Lung (tissue), 12 donors: Measurements from ENCODE around the gene TMEM38A. TPM values are rescaled to one million over a fixed set of nuclear protein-coding genes. Genes with fewer than 3 reads are reported as not detected.

Source experiments
- ATAC-seq: fragments of 200-7000 bp; cut with Tn5 transposase; one replicate; pipeline ENCODE4 v1.9.1; 2020; ENCODE audit warnings: moderate number of reproducible peaks; ENCODE audit not compliant: insufficient read depth, low FRiP score
- DNase-seq, 3 donors: peaks; one replicate each; pipeline ENCODE4 v3.0.0-alpha.2; 2013 to 2017
- H3K27ac ChIP-seq, 2 donors: one replicate each; pipeline ENCODE4 v1.5.1; 2013; ENCODE audit warnings: mild to moderate bottlenecking in 2 of 2, moderate library complexity in 2 of 2, control low read depth in 1 of 2, inconsistent platforms in 1 of 2, low read depth in 1 of 2, low read length in 1 of 2
- H3K27me3 ChIP-seq, 3 donors: one replicate each; pipeline ENCODE4 v1.5.1; 2013; ENCODE audit warnings: low read length in 2 of 3; ENCODE audit not compliant: control insufficient read depth in 3 of 3, insufficient read depth in 3 of 3
- H3K36me3 ChIP-seq, 4 donors: one replicate each; pipeline ENCODE4 v1.5.1; 2013; ENCODE audit warnings: low read length in 4 of 4, mild to moderate bottlenecking in 1 of 4, moderate library complexity in 1 of 4; ENCODE audit not compliant: control insufficient read depth in 4 of 4, insufficient read depth in 4 of 4
- H3K4me1 ChIP-seq, 5 donors: one replicate each; pipeline ENCODE4 v1.5.1; 2013; ENCODE audit warnings: low read length in 5 of 5, mild to moderate bottlenecking in 2 of 5, moderate library complexity in 1 of 5; ENCODE audit not compliant: control insufficient read depth in 5 of 5, insufficient read depth in 5 of 5
- H3K4me3 ChIP-seq: one replicate; pipeline ENCODE4 v1.5.1; 2013; ENCODE audit warnings: mild to moderate bottlenecking, control low read depth, moderate library complexity
- H3K9ac ChIP-seq, 2 donors: one replicate each; pipeline ENCODE4 v1.5.1; 2013; ENCODE audit warnings: low read length in 2 of 2, control low read depth in 1 of 2; ENCODE audit not compliant: insufficient read depth in 1 of 2
- H3K9me3 ChIP-seq, 4 donors: one replicate each; pipeline ENCODE4 v1.5.1; 2013; ENCODE audit warnings: low read length in 3 of 4, mild to moderate bottlenecking in 1 of 4, moderate library complexity in 1 of 4; ENCODE audit not compliant: control insufficient read depth in 4 of 4, insufficient read depth in 3 of 4
- WGBS, 2 donors: extraction: QIAGEN DNeasy Blood & Tissue Kit; methylation state at CpG; one replicate each; pipeline ENCODE4 v1.1.7; 2013; 5-methylcytosine and 5-hydroxymethylcytosine counted together
- polyA plus RNA-seq, 2 donors: library from polyadenylated mRNA; stranded (reverse); fragments of 200-250 nt; gene quantifications; one replicate each; pipeline ENCODE4 v1.2.1, GENCODE V29; 2013
- total RNA-seq, 2 donors: library from RNA; depleted of rRNA in 1 of 2; stranded (reverse); fragments of >200 nt in 1 of 2; gene quantifications; one replicate each; pipeline ENCODE4 v1.2.1, GENCODE V29; 2014 to 2021
- TF ChIP-seq, protein P1 (sequence below): IDR thresholded peaks from 2 replicates; pipeline ENCODE4 v1.5.1; 2012; ENCODE audit warnings: mild to moderate bottlenecking; ENCODE audit errors: control extremely low read depth, extremely low read depth
- donor health status: control.
- donor health status: control.
- donor health status: Bipolar disorder and iron deficiency.
- donor health status: healthy.
- donor health status: DM: yes; HTN: yes; CAD: no.

TMEM38A gene
- total and polyA plus RNA-seq, 4 donors = 3.6 to 6.2 (median 3.8) TPM

DNA sequence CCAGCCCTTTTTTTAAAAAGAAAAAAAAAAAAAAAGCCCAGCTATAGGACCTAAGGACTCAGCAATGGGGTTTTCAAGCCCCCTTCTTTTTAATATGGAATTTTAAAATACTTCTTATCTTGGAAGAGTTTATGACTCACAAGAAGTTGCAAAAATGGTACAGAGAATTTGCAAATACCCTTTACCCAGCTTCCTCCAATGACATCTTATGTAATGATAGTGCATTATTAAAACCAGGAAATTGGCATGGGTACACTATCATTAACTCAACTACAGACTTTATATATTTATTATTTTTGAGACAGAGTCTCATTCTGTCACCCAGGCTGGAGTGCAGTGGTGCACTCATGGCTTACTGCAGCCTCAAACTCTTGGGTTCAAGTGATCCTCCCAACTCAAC, 16.1 kb downstream of the TMEM38A start:
- H3K4me3 ChIP-seq = no peak overlapping the region
- no peak for ATAC-seq

DNA sequence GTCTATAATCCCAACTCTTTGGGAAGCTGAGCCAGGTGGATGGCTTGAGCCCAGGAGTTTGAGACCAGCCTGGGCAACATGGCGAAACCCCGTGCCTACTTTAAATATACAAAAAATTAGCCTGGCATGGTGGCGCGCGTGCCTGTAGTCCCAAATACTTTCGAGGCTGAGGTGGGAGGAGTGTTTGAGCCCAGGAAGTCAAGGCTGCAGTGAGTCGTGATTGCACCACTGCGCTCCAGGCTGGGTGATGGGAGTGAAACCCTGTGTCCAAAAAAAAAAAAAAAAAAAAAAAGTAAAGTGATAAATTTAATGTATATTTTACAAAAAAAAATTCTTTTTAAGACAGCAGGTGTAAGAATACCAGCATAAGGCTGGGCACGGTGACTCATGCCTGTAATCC, 17.6 kb downstream of the TMEM38A start:
- peaks cover 0 to 10% (median 3%) of the 10 kb centered on the region in 4 donors for H3K36me3 ChIP-seq
- ATAC-seq = no peak
- WGBS, 2 donors = 91 to 92% methylated on average over 9 of the region's 9 CpGs
- no peak overlapping the region for H3K9ac ChIP-seq
- H3K9me3 ChIP-seq = peaks cover 0 to 7% (median 2%) of the 10 kb centered on the region in 4 donors
- no peaks in the 10 kb centered on the region for H3K4me1 ChIP-seq
- no peak overlapping the region for H3K4me3 ChIP-seq
- no peak for DNase-seq
- TF ChIP-seq, protein P1, sequence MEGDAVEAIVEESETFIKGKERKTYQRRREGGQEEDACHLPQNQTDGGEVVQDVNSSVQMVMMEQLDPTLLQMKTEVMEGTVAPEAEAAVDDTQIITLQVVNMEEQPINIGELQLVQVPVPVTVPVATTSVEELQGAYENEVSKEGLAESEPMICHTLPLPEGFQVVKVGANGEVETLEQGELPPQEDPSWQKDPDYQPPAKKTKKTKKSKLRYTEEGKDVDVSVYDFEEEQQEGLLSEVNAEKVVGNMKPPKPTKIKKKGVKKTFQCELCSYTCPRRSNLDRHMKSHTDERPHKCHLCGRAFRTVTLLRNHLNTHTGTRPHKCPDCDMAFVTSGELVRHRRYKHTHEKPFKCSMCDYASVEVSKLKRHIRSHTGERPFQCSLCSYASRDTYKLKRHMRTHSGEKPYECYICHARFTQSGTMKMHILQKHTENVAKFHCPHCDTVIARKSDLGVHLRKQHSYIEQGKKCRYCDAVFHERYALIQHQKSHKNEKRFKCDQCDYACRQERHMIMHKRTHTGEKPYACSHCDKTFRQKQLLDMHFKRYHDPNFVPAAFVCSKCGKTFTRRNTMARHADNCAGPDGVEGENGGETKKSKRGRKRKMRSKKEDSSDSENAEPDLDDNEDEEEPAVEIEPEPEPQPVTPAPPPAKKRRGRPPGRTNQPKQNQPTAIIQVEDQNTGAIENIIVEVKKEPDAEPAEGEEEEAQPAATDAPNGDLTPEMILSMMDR = no peak
- H3K27me3 ChIP-seq = no peaks in the 10 kb centered on the region
- H3K27ac ChIP-seq = no peak overlapping the region

More for the DNA sequence above, 16.1 kb downstream of the TMEM38A start:
- H3K36me3 ChIP-seq = peaks cover 0 to 10% (median 3%) of the 10 kb centered on the region in 4 donors
- DNase-seq = no peak
- H3K27ac ChIP-seq = no peak overlapping the region
- H3K27me3 ChIP-seq = no peaks in the 10 kb centered on the region
- no peak overlapping the region for H3K9ac ChIP-seq
- TF ChIP-seq, protein P1 = no peak
- no peaks in the 10 kb centered on the region for H3K4me1 ChIP-seq
- peaks cover 0 to 7% (median 2%) of the 10 kb centered on the region in 4 donors for H3K9me3 ChIP-seq

DNA sequence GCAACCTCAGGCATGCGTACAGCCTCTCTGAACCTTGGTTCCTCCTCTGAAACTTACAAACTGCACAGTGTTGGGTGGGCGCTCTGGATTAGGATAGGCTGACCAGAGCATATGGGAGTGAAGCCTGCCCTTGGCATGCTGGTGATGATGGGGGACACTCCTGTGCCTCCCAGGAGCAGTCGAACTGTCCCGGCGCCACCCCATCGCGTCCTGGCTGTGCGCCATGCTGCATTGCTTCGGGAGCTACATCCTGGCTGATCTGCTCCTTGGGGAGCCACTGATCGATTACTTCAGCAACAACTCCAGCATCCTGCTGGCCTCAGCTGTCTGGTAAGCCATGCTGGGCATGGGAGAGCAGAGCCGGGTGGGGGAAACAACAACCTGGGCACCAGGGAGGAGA, 18.9 kb downstream of the TMEM38A start:
- WGBS, 2 donors = 95 to 98% methylated on average over 11 of the region's 11 CpGs
- TF ChIP-seq, protein P1 = no peak
- DNase-seq (no peak), ATAC-seq (no peak)
- Histone ChIP-seq H3K36me3 (peaks cover 0 to 10% (median 3%) of the 10 kb centered on the region in 4 donors), H3K27me3 (no peaks in the 10 kb centered on the region), H3K9ac (no peak overlapping the region), H3K9me3 (peaks cover 0 to 7% (median 2%) of the 10 kb centered on the region in 4 donors), H3K4me3 (no peak overlapping the region), H3K4me1 (no peaks in the 10 kb centered on the region), H3K27ac (no peak overlapping the region)

DNA sequence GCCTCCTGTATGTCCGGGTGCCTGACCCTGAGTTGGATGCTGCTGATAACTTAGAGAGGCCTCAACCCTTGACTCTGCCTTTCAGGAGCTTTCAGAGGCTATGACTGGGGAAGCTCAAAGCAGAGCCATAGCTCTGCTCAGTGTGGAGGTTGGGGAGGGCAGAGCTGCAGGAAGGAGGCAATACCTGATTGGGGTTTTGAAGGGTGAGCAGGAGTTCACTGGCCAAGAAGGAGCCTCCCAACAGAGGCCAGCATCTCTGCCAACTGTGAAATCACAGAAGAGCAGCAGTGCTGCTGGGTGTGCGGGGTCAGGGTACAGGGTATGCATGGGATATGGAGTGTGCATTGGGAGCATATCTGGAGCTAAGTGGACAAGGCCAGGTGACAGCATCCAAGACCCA, 21.6 kb downstream of the TMEM38A start:
- TF ChIP-seq, protein P1 = no peak

More for the DNA sequence above, 21.6 kb downstream of the TMEM38A start:
- Histone ChIP-seq H3K9ac (no peak overlapping the region), H3K9me3 (peaks cover 0 to 7% (median 2%) of the 10 kb centered on the region in 4 donors), H3K27ac (no peak overlapping the region), H3K4me3 (no peak overlapping the region), H3K27me3 (no peaks in the 10 kb centered on the region), H3K36me3 (peaks cover 0 to 10% (median 3%) of the 10 kb centered on the region in 4 donors), H3K4me1 (no peaks in the 10 kb centered on the region)
- ATAC-seq = no peak
- WGBS, 2 donors = 96 to 100% methylated on average over 2 of the region's 2 CpGs
- no peak for DNase-seq
